Ectodermal cell (in vitro differentiated cells): Measurements from ENCODE around the gene EFHC1.
A peak's percentile ranks its signal among the peaks of the same experiment; 100 is the strongest.

ENCODE experiments used
- H3K27ac ChIP-seq: 2 replicates; pipeline ENCODE4 v1.7.0; 2013; ENCODE audit warnings: mild to moderate bottlenecking, low read depth, low read length; ENCODE audit not compliant: insufficient read depth, poor library complexity, severe bottlenecking
- H3K27me3 ChIP-seq: 2 replicates; pipeline ENCODE4 v1.7.0; 2013; ENCODE audit warnings: mild to moderate bottlenecking, low read length; ENCODE audit not compliant: insufficient read depth, control insufficient read depth, poor library complexity, severe bottlenecking
- H3K36me3 ChIP-seq: one replicate; pipeline ENCODE4 v1.7.0; 2013; ENCODE audit warnings: low read length; ENCODE audit not compliant: control insufficient read depth, insufficient read depth
- H3K4me1 ChIP-seq: one replicate; pipeline ENCODE4 v1.7.0; 2013; ENCODE audit warnings: low read length; ENCODE audit not compliant: control insufficient read depth, insufficient read depth
- H3K4me3 ChIP-seq: 2 replicates; pipeline ENCODE4 v1.7.0; 2013; ENCODE audit warnings: low read depth, low read length, control low read depth; ENCODE audit not compliant: insufficient read depth
- H3K9me3 ChIP-seq: 2 replicates; pipeline ENCODE4 v1.7.0; 2013; ENCODE audit warnings: mild to moderate bottlenecking, low read length, moderate library complexity; ENCODE audit not compliant: control insufficient read depth
- WGBS, 2 experiments: methylation state at CpG; one replicate each; pipeline ENCODE4 v1.1.7; 2013; ENCODE audit warnings: missing lambda C conversion rate in 2 of 2; 5-methylcytosine and 5-hydroxymethylcytosine counted together

EFHC1 gene

DNA sequence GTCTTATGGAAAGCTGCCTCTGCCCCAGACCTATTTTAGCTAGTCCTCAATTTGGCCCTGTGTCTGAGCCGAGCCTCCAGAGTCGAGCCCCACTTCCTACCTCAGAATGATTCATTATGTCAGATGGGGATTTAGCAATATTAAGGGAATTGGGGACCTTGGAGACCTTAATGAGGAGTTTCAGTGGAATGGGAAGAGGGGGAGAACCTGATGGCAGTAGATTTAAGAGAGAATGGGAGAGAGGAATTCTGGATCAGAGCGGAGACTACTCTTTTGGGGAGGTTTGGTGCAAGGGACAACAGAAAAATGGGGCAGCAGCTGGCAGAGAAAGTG lies 63.5 kb downstream of the EFHC1 start:
- Histone ChIP-seq H3K36me3 (no peaks in the 10 kb centered on the region), H3K9me3 (no peaks in the 10 kb centered on the region), H3K4me1 (no peaks in the 10 kb centered on the region), H3K27me3 (no peaks in the 10 kb centered on the region), H3K27ac (no peak overlapping the region), H3K4me3 (no peak overlapping the region)
- 98 to 100% methylated on average over 3 of the region's 3 CpGs for WGBS, 2 experiments

DNA sequence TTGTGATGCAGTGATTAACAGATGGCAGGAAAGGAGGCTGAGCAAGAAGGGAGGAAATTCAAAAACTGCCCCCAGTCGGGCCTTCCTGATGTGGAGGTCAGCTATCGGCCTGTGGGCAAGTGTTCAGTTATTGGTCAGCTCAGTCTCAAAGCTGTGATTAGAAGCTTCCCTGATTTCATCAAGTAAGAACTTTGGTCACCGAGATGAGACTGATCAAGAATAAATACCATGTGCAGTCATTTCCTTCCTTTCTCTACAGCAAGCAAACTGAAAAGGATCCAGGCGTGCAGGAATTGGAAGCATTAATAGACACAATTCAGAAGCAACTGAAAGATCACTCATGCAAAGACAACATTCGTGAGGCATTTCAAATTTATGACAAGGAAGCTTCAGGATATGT lies 69.7 kb downstream of the EFHC1 start:
- Histone ChIP-seq H3K4me1 (no peaks in the 10 kb centered on the region), H3K4me3 (no peak overlapping the region), H3K27me3 (no peaks in the 10 kb centered on the region), H3K36me3 (no peaks in the 10 kb centered on the region), H3K9me3 (no peaks in the 10 kb centered on the region), H3K27ac (no peak overlapping the region)
- WGBS, 2 experiments, result 93 to 97% methylated on average over 5 of the region's 5 CpGs

DNA sequence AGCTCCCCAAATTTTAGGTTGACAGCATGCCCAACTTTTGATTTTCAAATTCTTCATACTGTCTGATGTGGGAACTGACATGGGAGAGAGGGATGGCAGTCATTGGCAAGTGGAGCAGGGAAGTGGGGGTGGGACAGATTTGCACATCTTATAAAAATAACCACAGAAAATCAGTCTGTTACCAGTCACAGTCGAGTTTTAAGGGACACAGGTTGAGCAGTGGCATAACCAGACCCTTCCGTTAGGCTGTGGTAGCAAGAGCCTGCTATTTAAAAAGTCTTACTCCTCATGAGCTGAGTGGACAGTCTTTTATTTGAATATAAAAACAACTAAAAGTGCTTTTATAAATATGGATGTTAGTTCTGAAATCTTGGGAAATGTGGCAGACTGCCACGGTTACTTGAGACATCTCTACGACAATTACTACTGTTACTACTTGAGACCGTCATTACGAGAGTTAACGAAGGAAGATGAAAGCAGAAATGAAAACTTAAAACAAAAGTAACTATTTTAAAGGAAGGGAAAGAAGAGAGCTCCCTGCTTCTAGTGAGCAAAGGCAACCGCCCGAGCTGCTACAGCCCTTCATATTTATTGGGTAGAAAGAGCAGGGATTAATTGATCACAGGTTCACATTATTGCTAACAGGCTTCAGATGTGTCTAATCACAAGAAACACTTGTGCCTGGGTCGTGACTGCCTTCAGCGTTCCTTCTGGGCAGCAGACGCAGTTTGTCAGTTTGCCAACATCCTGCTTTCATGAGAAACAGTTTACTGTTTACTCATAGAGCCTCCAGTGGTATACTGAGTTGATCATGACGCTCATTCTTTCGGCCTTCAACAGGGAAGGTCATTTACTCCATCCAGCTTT lies 71.3 kb downstream of the EFHC1 start:
- Histone ChIP-seq H3K9me3 (no peaks in the 10 kb centered on the region), H3K4me3 (no peak overlapping the region), H3K36me3 (no peaks in the 10 kb centered on the region)

DNA sequence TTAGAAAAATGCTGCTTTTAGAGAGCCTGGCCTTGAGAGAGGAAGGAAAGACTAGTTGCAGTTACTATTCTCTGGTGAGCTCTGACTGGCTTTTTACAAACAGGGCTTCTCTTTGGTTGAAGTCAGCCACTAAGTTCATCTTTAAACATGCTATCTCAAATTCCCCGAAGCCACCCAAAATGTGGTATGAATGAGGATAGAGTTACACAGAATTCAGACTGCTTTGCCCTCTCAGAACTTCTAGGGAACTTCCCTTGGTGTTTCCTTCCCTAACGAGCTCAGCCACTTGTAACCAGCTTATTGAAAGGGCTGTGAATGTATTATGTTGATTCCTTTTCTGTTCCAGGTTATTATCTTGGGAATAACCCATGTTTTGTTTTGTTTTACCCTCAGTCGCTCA lies 73.5 kb downstream of the EFHC1 start:
- H3K27me3 ChIP-seq, result no peaks in the 10 kb centered on the region
- H3K4me3 ChIP-seq, result no peak overlapping the region
- 90 to 94% methylated on average over 3 of the region's 3 CpGs for WGBS, 2 experiments
- H3K27ac ChIP-seq, result no peak overlapping the region
- H3K36me3 ChIP-seq, result no peaks in the 10 kb centered on the region
- no peaks in the 10 kb centered on the region for H3K4me1 ChIP-seq
- no peaks in the 10 kb centered on the region for H3K9me3 ChIP-seq

More for the DNA sequence above, 71.3 kb downstream of the EFHC1 start:
- H3K27me3 ChIP-seq, result no peaks in the 10 kb centered on the region
- WGBS, 2 experiments, result 95 to 97% methylated on average over 14 of the region's 14 CpGs
- no peaks in the 10 kb centered on the region for H3K4me1 ChIP-seq
- H3K27ac ChIP-seq, result no peak overlapping the region

DNA sequence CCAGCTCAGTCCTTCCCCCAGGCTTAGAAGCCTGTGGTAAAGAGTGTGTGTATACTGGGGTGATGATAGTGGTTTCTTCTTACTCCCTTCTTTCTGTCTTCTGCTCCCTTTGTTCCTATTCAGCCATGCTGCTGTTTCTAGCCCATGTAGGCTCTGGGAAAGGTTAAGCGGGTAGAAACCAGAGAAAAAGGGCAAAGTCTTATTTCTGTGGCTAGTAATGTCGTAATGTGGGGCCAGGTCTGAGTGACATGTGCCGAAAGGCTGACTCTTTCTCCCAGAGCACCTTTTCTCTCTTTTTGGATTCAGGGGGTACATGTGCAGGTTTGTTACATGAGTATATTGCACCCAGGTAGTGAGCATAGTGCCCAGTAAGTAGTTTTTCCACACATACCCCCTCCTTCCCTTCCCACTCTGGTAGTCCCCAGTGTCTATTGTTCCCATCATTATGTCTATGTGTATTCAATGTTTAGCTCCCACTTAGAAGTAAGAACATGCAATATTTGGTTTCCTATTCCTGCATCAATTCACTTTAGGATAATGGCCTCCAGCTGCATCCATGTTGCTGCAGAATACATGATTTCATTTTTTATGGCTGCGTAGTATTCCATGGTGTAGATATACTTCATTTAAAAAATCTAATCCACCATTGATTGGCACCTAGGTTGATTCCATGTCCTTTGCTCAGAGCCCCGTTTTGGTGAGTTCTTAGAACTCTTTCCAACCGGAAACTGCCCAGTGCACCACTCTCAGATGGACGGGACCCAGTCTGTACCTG lies 74.3 kb downstream of the EFHC1 start:
- Histone ChIP-seq H3K4me3 (no peak overlapping the region), H3K4me1 (no peaks in the 10 kb centered on the region), H3K27me3 (no peaks in the 10 kb centered on the region), H3K9me3 (no peaks in the 10 kb centered on the region), H3K36me3 (no peaks in the 10 kb centered on the region), H3K27ac (no peak overlapping the region)
- 95% methylated on average over 7 of the region's 7 CpGs for WGBS, 2 experiments

DNA sequence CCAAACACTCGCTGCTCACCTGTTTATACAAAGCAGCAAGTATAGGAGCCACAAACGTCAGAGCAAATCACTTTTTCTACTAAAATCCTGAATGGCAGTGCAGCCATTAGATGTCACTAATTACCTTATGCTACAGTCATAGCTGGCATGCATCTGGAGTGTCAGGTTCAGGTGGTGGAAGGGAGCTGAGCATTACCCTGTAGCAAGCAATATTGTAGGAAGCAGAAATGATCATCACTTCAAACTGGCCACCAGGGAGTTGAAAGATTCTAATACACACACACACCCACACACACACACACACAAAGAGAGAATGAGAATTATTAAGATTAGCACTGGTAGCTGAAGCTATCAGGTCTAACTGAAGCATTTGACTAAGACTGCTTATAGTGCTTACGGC lies 75.8 kb downstream of the EFHC1 start:
- Histone ChIP-seq H3K27ac (no peak overlapping the region), H3K4me1 (no peaks in the 10 kb centered on the region), H3K9me3 (no peaks in the 10 kb centered on the region), H3K36me3 (no peaks in the 10 kb centered on the region), H3K27me3 (no peaks in the 10 kb centered on the region), H3K4me3 (no peak overlapping the region)
- WGBS, 2 experiments, result 87 to 93% methylated on average over 3 of the region's 3 CpGs

DNA sequence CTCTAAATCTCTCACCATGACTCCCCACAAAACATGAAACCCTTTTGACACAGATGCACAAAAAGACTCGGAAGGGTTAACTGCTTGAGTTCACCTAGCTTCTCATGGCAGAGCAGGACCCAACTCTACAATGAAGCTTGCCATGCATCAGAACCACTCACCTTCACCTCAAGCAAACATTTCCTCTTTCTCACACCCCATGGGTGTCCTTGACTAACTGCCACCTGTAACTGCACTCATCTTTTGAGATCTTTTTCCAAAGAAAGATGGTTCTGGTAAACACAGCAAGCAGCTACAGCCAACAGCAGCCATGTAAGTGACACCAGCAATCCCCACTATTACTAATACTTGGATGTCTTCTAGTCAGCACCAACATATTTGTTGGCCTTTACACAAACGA lies 76.5 kb downstream of the EFHC1 start:
- Histone ChIP-seq H3K9me3 (no peaks in the 10 kb centered on the region), H3K27ac (no peak overlapping the region), H3K4me1 (no peaks in the 10 kb centered on the region), H3K27me3 (no peaks in the 10 kb centered on the region), H3K4me3 (no peak overlapping the region), H3K36me3 (no peaks in the 10 kb centered on the region)
- WGBS, 2 experiments, result 86 to 93% methylated on average over 2 of the region's 2 CpGs

DNA sequence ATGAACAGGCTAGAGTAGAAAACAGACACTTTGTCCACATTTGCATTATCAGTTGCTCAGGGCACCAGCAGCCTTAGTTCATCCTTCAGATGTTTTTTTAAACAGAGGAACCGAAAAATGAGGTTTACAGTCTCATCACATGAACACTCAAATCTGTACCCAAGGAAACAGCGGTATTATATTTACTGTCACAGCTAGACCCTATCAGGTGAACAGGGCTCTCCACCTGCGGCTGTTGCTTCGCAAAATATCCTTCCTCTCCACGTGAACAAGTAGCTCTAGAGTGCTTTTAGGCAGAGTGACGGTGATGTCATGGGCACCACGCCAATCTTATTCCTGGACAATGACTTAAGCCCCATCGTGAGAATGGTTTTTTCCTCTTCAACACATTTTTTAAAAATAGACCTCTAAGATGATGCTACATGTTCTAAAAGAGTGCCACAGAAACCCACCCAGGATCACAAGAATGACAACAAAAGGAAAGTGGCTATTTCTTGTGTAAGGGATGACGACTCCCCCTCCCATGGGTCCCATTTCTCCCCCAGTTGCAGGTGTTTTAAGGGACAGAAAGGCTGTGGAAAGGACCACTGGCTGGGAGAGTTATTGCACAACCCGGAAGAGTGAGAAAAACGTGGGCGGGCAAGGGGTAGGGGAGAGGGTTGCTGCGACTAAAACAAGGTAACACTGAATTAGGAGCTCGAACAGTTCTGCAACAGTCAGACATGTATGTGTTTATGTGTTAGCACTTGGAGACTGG lies 77.7 kb downstream of the EFHC1 start:
- Histone ChIP-seq H3K4me3 (no peak overlapping the region), H3K36me3 (no peaks in the 10 kb centered on the region), H3K27ac (no peak overlapping the region), H3K4me1 (peaks cover 1% of the 10 kb centered on the region), H3K9me3 (no peaks in the 10 kb centered on the region), H3K27me3 (no peaks in the 10 kb centered on the region)
- 91 to 94% methylated on average over 13 to 14 of the region's 14 CpGs for WGBS, 2 experiments

DNA sequence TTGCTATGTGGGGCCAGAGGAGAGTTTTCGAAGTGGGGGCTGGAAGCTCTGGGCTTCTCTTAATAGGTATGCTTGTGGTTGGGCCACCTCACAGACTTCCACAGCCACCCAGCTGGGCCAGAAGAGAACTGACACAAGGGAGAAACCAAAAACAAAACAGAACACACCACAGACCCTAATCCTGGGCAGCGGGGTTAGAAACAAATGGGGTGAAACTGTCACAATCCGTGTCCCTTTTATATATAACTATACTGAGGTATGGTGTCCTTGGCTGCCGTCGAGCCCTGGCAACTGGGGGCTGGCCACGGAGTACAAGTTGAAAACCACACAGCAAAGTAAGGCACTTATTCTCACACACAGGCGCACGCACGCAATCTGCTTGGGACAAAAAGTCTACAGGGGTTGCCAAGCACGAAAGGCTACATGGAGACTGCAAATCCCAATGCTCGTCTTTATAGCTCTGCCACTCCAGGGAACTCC lies 78.4 kb downstream of the EFHC1 start:
- Histone ChIP-seq H3K4me3 (no peak overlapping the region), H3K27me3 (no peaks in the 10 kb centered on the region), H3K4me1 (peaks cover 9% of the 10 kb centered on the region), H3K27ac (no peak overlapping the region), H3K36me3 (no peaks in the 10 kb centered on the region), H3K9me3 (no peaks in the 10 kb centered on the region)
- 77 to 84% methylated on average over 10 to 11 of the region's 11 CpGs for WGBS, 2 experiments

DNA sequence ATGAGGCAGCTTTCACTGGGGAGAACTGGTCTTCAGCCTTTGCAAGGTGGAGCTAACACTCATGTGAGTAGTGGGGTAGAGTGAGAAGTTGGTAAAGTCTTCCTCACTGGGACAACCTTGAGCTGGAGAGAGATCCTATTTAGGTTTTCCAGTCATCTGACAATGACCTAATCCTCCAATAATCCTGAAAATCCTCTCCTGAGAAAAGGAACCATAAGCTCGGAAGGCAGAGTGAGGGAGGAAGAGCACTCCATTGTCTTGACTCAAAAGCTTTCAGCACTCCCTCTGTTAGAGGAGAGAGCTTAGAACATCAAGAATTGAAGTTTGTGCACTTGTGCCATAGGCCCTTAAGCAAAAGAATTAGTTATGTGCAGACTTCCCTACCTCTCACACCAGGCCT lies 78.9 kb downstream of the EFHC1 start:
- Histone ChIP-seq H3K4me3 (no peak overlapping the region), H3K36me3 (no peaks in the 10 kb centered on the region), H3K27ac (peak overlapping the region; percentile 29), H3K9me3 (no peaks in the 10 kb centered on the region), H3K4me1 (peaks cover 13% of the 10 kb centered on the region), H3K27me3 (no peaks in the 10 kb centered on the region)
- 64 to 82% methylated on average over 1 of the region's 1 CpG for WGBS, 2 experiments
